ENCODE data around the gene HBG2.

The HBG2 gene

GRCh38 chr11:5238486-5238885 is 16.1 kb downstream of the HBG2 start:
- no peak overlapping the region for H3K4me3 ChIP-seq (ENCODE audit: low read depth, low read length)
- H3K27ac ChIP-seq (ENCODE audit: low read depth, low read length) = no peak overlapping the region
- no peaks in the 10 kb centered on the region for H3K27me3 ChIP-seq (ENCODE audit: control insufficient read depth, insufficient read depth, low read length)
- H3K4me1 ChIP-seq (ENCODE audit: control insufficient read depth, insufficient read depth, low read length) = no peaks in the 10 kb centered on the region
- H3K9ac ChIP-seq (ENCODE audit: low read length) = no peak overlapping the region
- no peaks in the 10 kb centered on the region for H3K9me3 ChIP-seq (ENCODE audit: control insufficient read depth, insufficient read depth, low read depth, low read length)
- H3K36me3 ChIP-seq (ENCODE audit: control insufficient read depth, insufficient read depth, low read length) = no peaks in the 10 kb centered on the region

- no peaks in the 10 kb centered on the region for H3K36me3 ChIP-seq (ENCODE audit: control insufficient read depth, insufficient read depth, low read length)
- no peak overlapping the region for H3K9ac ChIP-seq (ENCODE audit: low read length)
- no peaks in the 10 kb centered on the region for H3K9me3 ChIP-seq (ENCODE audit: control insufficient read depth, insufficient read depth, low read depth, low read length)
- no peak overlapping the region for H3K4me3 ChIP-seq (ENCODE audit: low read depth, low read length)
- H3K27me3 ChIP-seq (ENCODE audit: control insufficient read depth, insufficient read depth, low read length) = no peaks in the 10 kb centered on the region
- H3K27ac ChIP-seq (ENCODE audit: low read depth, low read length) = no peak overlapping the region
- no peaks in the 10 kb centered on the region for H3K4me1 ChIP-seq (ENCODE audit: control insufficient read depth, insufficient read depth, low read length)
Measured at GRCh38 chr11:5237420-5237819, 17.2 kb downstream of the HBG2 start.

DNA sequence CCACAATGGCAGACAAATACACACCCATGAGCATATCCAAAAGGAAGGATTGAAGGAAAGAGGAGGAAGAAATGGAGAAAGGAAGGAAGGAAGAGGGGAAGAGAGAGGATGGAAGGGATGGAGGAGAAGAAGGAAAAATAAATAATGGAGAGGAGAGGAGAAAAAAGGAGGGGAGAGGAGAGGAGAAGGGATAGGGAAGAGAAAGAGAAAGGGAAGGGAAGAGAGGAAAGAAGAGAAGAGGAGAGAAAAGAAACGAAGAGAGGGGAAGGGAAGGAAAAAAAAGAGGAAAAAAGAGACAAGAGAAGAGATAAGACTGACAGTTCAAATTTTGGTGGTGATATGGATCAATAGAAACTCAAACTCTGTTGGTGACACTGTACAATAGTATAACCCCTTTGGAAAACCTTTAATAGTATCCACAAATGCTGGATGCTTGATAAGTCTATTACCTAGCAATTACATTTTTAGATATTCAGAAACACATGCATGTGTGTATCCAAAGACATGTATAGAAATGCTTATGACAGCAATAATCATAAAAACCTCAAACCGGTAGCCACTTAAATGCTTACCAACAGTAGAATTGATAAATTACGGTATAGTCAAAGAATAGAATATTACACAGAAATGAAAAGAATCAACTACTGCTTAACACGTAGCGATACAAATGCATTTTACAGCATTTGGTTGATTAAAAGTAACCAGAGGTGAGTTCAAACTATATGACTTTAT is 19.1 kb downstream of the HBG2 start:
- H3K27me3 ChIP-seq (ENCODE audit: control insufficient read depth, insufficient read depth, low read length) = no peaks in the 10 kb centered on the region
- no peak overlapping the region for H3K4me3 ChIP-seq (ENCODE audit: low read depth, low read length)
- H3K9ac ChIP-seq (ENCODE audit: low read length) = no peak overlapping the region
- no peaks in the 10 kb centered on the region for H3K9me3 ChIP-seq (ENCODE audit: control insufficient read depth, insufficient read depth, low read depth, low read length)
- H3K4me1 ChIP-seq (ENCODE audit: control insufficient read depth, insufficient read depth, low read length) = no peaks in the 10 kb centered on the region
- no peak overlapping the region for H3K27ac ChIP-seq (ENCODE audit: low read depth, low read length)
- no peaks in the 10 kb centered on the region for H3K36me3 ChIP-seq (ENCODE audit: control insufficient read depth, insufficient read depth, low read length)

- Histone ChIP-seq H3K27ac (ENCODE audit: low read depth, low read length) (no peak within 1 kb of the TSS), H3K27me3 (ENCODE audit: control insufficient read depth, insufficient read depth, low read length) (no peaks in the 10 kb centered on the region), H3K9ac (ENCODE audit: low read length) (no peak within 1 kb of the TSS), H3K4me1 (ENCODE audit: control insufficient read depth, insufficient read depth, low read length) (no peaks in the 10 kb centered on the region), H3K9me3 (ENCODE audit: control insufficient read depth, insufficient read depth, low read depth, low read length) (no peaks in the 10 kb centered on the region), H3K36me3 (ENCODE audit: control insufficient read depth, insufficient read depth, low read length) (no peaks in the 10 kb centered on the region), H3K4me3 (ENCODE audit: low read depth, low read length) (no peak within 1 kb of the TSS)
Measured at GRCh38 chr11:5234381-5234834, 20.2 kb downstream of the HBG2 start, which contains the start of gene HBD. TSS of gene HBD (minus strand) at chr11:5234483. CDS start at chr11:5234433, 50 bp downstream.

DNA sequence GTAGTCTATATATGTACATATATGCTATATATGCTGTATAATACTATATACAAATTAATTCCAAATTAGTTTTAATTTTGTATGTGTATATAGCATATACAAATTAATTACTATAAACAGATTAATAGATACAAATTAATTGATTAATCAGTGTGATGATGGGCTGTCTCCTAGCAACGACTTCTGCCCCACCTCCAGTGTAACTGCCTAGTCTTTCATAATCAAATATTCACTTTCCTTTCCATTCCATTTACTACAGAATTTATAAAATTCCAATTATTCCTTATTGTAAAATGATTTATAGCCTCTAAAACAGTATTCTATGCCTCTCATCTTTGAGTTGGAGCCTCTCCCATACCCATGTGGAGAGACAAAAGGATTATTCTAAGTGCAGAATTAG is 21.3 kb downstream of the HBG2 start:
- H3K27me3 ChIP-seq (ENCODE audit: control insufficient read depth, insufficient read depth, low read length) = no peaks in the 10 kb centered on the region
- no peaks in the 10 kb centered on the region for H3K36me3 ChIP-seq (ENCODE audit: control insufficient read depth, insufficient read depth, low read length)
- H3K9ac ChIP-seq (ENCODE audit: low read length) = no peak overlapping the region
- H3K9me3 ChIP-seq (ENCODE audit: control insufficient read depth, insufficient read depth, low read depth, low read length) = no peaks in the 10 kb centered on the region
- H3K4me3 ChIP-seq (ENCODE audit: low read depth, low read length) = no peak overlapping the region
- H3K4me1 ChIP-seq (ENCODE audit: control insufficient read depth, insufficient read depth, low read length) = no peaks in the 10 kb centered on the region
- no peak overlapping the region for H3K27ac ChIP-seq (ENCODE audit: low read depth, low read length)

GRCh38 chr11:5232821-5233220 is 21.8 kb downstream of the HBG2 start:
- no peaks in the 10 kb centered on the region for H3K36me3 ChIP-seq (ENCODE audit: control insufficient read depth, insufficient read depth, low read length)
- H3K9ac ChIP-seq (ENCODE audit: low read length) = no peak overlapping the region
- H3K27ac ChIP-seq (ENCODE audit: low read depth, low read length) = no peak overlapping the region
- H3K9me3 ChIP-seq (ENCODE audit: control insufficient read depth, insufficient read depth, low read depth, low read length) = no peaks in the 10 kb centered on the region
- H3K27me3 ChIP-seq (ENCODE audit: control insufficient read depth, insufficient read depth, low read length) = no peaks in the 10 kb centered on the region
- no peaks in the 10 kb centered on the region for H3K4me1 ChIP-seq (ENCODE audit: control insufficient read depth, insufficient read depth, low read length)
- no peak overlapping the region for H3K4me3 ChIP-seq (ENCODE audit: low read depth, low read length)

GRCh38 chr11:5232176-5232575 is 22.4 kb downstream of the HBG2 start:
- no peaks in the 10 kb centered on the region for H3K36me3 ChIP-seq (ENCODE audit: control insufficient read depth, insufficient read depth, low read length)
- H3K9ac ChIP-seq (ENCODE audit: low read length) = no peak overlapping the region
- no peak overlapping the region for H3K4me3 ChIP-seq (ENCODE audit: low read depth, low read length)
- no peaks in the 10 kb centered on the region for H3K9me3 ChIP-seq (ENCODE audit: control insufficient read depth, insufficient read depth, low read depth, low read length)
- H3K4me1 ChIP-seq (ENCODE audit: control insufficient read depth, insufficient read depth, low read length) = no peaks in the 10 kb centered on the region
- H3K27ac ChIP-seq (ENCODE audit: low read depth, low read length) = no peak overlapping the region
- no peaks in the 10 kb centered on the region for H3K27me3 ChIP-seq (ENCODE audit: control insufficient read depth, insufficient read depth, low read length)

DNA sequence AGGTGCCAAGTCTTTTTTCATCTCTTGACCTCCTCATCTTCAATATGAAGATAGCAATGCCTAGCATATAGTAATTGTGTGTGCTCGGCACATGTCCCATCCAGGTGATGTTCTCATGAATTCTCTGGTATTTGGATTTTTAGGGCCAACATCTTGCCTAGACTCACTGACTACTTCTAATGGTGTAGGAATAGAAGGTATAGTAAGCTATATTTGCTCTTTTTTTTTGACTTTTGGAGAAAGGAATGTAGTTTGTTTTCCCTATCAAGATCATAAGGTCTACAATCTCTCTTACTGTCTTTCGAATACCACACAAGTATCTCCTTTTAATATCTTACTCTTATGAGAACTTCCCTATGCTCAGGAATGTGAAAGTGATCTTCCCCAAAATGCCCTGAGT is 23.5 kb downstream of the HBG2 start:
- Histone ChIP-seq H3K9ac (ENCODE audit: low read length) (no peak overlapping the region), H3K4me1 (ENCODE audit: control insufficient read depth, insufficient read depth, low read length) (no peaks in the 10 kb centered on the region), H3K27me3 (ENCODE audit: control insufficient read depth, insufficient read depth, low read length) (no peaks in the 10 kb centered on the region), H3K36me3 (ENCODE audit: control insufficient read depth, insufficient read depth, low read length) (no peaks in the 10 kb centered on the region), H3K27ac (ENCODE audit: low read depth, low read length) (no peak overlapping the region), H3K4me3 (ENCODE audit: low read depth, low read length) (no peak overlapping the region), H3K9me3 (ENCODE audit: control insufficient read depth, insufficient read depth, low read depth, low read length) (no peaks in the 10 kb centered on the region)

- no peak overlapping the region for H3K9ac ChIP-seq (ENCODE audit: low read length)
- H3K9me3 ChIP-seq (ENCODE audit: control insufficient read depth, insufficient read depth, low read depth, low read length) = no peaks in the 10 kb centered on the region
- H3K4me3 ChIP-seq (ENCODE audit: low read depth, low read length) = no peak overlapping the region
- H3K27me3 ChIP-seq (ENCODE audit: control insufficient read depth, insufficient read depth, low read length) = no peaks in the 10 kb centered on the region
- H3K4me1 ChIP-seq (ENCODE audit: control insufficient read depth, insufficient read depth, low read length) = no peaks in the 10 kb centered on the region
- no peaks in the 10 kb centered on the region for H3K36me3 ChIP-seq (ENCODE audit: control insufficient read depth, insufficient read depth, low read length)
- H3K27ac ChIP-seq (ENCODE audit: low read depth, low read length) = no peak overlapping the region
Measured at GRCh38 chr11:5230266-5230665, 24.3 kb downstream of the HBG2 start.

DNA sequence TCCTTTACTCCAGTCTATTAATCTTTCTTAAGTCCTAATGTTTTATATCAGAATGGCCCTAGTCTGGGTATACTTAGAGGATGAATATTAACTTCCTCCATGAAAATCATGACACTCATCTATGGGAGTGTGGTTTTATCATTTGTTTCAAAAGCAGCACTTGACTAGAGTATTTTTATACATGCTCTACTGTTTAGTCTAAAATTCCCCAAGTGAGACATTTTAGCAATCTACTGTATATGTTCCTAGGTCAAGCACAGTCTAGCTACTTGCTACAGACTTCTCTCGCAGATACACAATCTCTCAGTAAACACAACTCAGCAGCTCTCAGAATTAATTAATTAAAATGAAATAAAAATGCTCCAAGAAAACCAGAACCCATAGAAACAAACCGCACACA is 24.8 kb downstream of the HBG2 start:
- H3K27ac ChIP-seq (ENCODE audit: low read depth, low read length) = no peak overlapping the region
- H3K27me3 ChIP-seq (ENCODE audit: control insufficient read depth, insufficient read depth, low read length) = no peaks in the 10 kb centered on the region
- H3K4me1 ChIP-seq (ENCODE audit: control insufficient read depth, insufficient read depth, low read length) = no peaks in the 10 kb centered on the region
- H3K36me3 ChIP-seq (ENCODE audit: control insufficient read depth, insufficient read depth, low read length) = no peaks in the 10 kb centered on the region
- no peak overlapping the region for H3K9ac ChIP-seq (ENCODE audit: low read length)
- H3K9me3 ChIP-seq (ENCODE audit: control insufficient read depth, insufficient read depth, low read depth, low read length) = no peaks in the 10 kb centered on the region
- H3K4me3 ChIP-seq (ENCODE audit: low read depth, low read length) = no peak overlapping the region

- Histone ChIP-seq H3K9ac (ENCODE audit: low read length) (no peak overlapping the region), H3K4me3 (ENCODE audit: low read depth, low read length) (no peak overlapping the region), H3K27me3 (ENCODE audit: control insufficient read depth, insufficient read depth, low read length) (no peaks in the 10 kb centered on the region), H3K36me3 (ENCODE audit: control insufficient read depth, insufficient read depth, low read length) (no peaks in the 10 kb centered on the region), H3K27ac (ENCODE audit: low read depth, low read length) (no peak overlapping the region), H3K9me3 (ENCODE audit: control insufficient read depth, insufficient read depth, low read depth, low read length) (no peaks in the 10 kb centered on the region), H3K4me1 (ENCODE audit: control insufficient read depth, insufficient read depth, low read length) (no peaks in the 10 kb centered on the region)
Measured at GRCh38 chr11:5229356-5229755, 25.2 kb downstream of the HBG2 start.
